Measurements from ENCODE around the gene GAS6.

GAS6 gene

GRCh38 chr13:113851826-113852535 is 11.9 kb downstream of the GAS6 start:
- no peak for DNase-seq

GRCh38 chr13:113851480-113851803 is 12.4 kb downstream of the GAS6 start:
- no peak for DNase-seq

GRCh38 chr13:113850722-113851479 is 13.0 kb downstream of the GAS6 start:
- no peak for DNase-seq

GRCh38 chr13:113849981-113850721 is 13.7 kb downstream of the GAS6 start:
- DNase-seq = no peak

- no peak for DNase-seq
Observed at GRCh38 chr13:113849546-113849945, 14.3 kb downstream of the GAS6 start.

- DNase-seq = no peak
Observed at GRCh38 chr13:113848431-113849260, 15.2 kb downstream of the GAS6 start.

GRCh38 chr13:113848020-113848419 is 15.9 kb downstream of the GAS6 start:
- DNase-seq = no peak

- DNase-seq = no peak
Observed at GRCh38 chr13:113846636-113847318, 17.1 kb downstream of the GAS6 start.

- DNase-seq = no peak
Observed at GRCh38 chr13:113845723-113846635, 17.9 kb downstream of the GAS6 start.

GRCh38 chr13:113845055-113845454 is 18.8 kb downstream of the GAS6 start:
- no peak for DNase-seq

GRCh38 chr13:113843864-113844556 is 19.9 kb downstream of the GAS6 start:
- DNase-seq = no peak

- no peak for DNase-seq
Observed at GRCh38 chr13:113843063-113843654, 20.7 kb downstream of the GAS6 start.

- DNase-seq = no peak
Observed at GRCh38 chr13:113842336-113843062, 21.4 kb downstream of the GAS6 start.

GRCh38 chr13:113841353-113841650 is 22.6 kb downstream of the GAS6 start:
- no peak for DNase-seq

- no peak for DNase-seq
Observed at GRCh38 chr13:113840541-113841352, 23.1 kb downstream of the GAS6 start.

- DNase-seq = no peak
Observed at GRCh38 chr13:113839536-113840204, 24.2 kb downstream of the GAS6 start.

GRCh38 chr13:113838711-113839201 is 25.1 kb downstream of the GAS6 start:
- DNase-seq = no peak

Data from effector CD8-positive, alpha-beta T cell (primary cell).